Measurements from ENCODE around the gene NELFE. TPM values are rescaled to one million over a fixed set of nuclear protein-coding genes. Genes with fewer than 3 reads are reported as not detected.
"Not testable (repeated sequence)": the region's sequence is repeated elsewhere in the genome, so short reads cannot be mapped to it uniquely, and the experiment has no call there.

The NELFE gene, protein sequence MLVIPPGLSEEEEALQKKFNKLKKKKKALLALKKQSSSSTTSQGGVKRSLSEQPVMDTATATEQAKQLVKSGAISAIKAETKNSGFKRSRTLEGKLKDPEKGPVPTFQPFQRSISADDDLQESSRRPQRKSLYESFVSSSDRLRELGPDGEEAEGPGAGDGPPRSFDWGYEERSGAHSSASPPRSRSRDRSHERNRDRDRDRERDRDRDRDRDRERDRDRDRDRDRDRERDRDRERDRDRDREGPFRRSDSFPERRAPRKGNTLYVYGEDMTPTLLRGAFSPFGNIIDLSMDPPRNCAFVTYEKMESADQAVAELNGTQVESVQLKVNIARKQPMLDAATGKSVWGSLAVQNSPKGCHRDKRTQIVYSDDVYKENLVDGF
- 10 to 100 TPM; 37.2 to 82.0 (median 46.4) TPM for total RNA-seq
- 10 to 100 TPM; 35.4 to 82.0 TPM for polyA plus RNA-seq
- long read RNA-seq, donor 1, transcript NELFE-202 (11 exons, 1,584 nt), result major isoform, 57 of 72 reads
- long read RNA-seq, donor 1, partial matches to known transcripts, result 6 of 72 reads
- long read RNA-seq, donor 1, other reads (novel, unspliced or antisense), result 7 of 72 reads
- long read RNA-seq, donor 2, transcript NELFE-208 (10 exons, 1,543 nt), result minor isoform, 10 of 337 reads
- long read RNA-seq, donor 2, transcript NELFE-202 (11 exons, 1,584 nt), result major isoform, 281 of 337 reads
- long read RNA-seq, donor 2, partial matches to known transcripts, result 11 of 337 reads
- long read RNA-seq, donor 2, other reads (novel, unspliced or antisense), result 34 of 337 reads
- long read RNA-seq, donor 3, transcript NELFE-202 (11 exons, 1,584 nt), result major isoform, 61 of 81 reads
- long read RNA-seq, donor 3, partial matches to known transcripts, result 8 of 81 reads
- long read RNA-seq, donor 3, other reads (novel, unspliced or antisense), result 10 of 81 reads

GRCh38 chr6:31958741-31959739, at the start of gene NELFE, which contains the start of gene SKIC2:
TSS of gene NELFE (minus strand) at chr6:31958971. CDS start at chr6:31958446, 525 bp downstream.
TSS of gene SKIC2 (plus strand) at chr6:31959175. CDS start at chr6:31959193, 18 bp downstream.
- Histone ChIP-seq H3K27me3 (no peaks in the 10 kb centered on the region), H3K4me1 (peaks cover 0 to 23% (median 18%) of the 10 kb centered on the region in 12 donors), H3K9me3 (no peaks in the 10 kb centered on the region), H3K4me3 (peak within 1 kb of the TSS; percentile 70 to 99 (median 87)), H3K27ac (peak within 1 kb of the TSS; percentile 35 to 95 (median 83)), H3K36me3 (peaks cover 0 to 78% (median 73%) of the 10 kb centered on the region in 9 donors)
- intact Hi-C loops (cut with DNase I), result loop anchor here in 9 of 10 donors (1.0 to 10.0 kb wide), 7 partner anchors 12 to 414 kb away; partner anchors contain the start of genes ATP6V1G2 (in 3 of the 9), DDX39B (in 3 of the 9), LY6G5C (in 3 of the 9) and NFKBIL1 (in 3 of the 9)
- 0 to 1% (median 0%) methylated on average over 38 to 59 of the region's 59 CpGs for WGBS, 4 donors
- TF ChIP-seq, protein P1, sequence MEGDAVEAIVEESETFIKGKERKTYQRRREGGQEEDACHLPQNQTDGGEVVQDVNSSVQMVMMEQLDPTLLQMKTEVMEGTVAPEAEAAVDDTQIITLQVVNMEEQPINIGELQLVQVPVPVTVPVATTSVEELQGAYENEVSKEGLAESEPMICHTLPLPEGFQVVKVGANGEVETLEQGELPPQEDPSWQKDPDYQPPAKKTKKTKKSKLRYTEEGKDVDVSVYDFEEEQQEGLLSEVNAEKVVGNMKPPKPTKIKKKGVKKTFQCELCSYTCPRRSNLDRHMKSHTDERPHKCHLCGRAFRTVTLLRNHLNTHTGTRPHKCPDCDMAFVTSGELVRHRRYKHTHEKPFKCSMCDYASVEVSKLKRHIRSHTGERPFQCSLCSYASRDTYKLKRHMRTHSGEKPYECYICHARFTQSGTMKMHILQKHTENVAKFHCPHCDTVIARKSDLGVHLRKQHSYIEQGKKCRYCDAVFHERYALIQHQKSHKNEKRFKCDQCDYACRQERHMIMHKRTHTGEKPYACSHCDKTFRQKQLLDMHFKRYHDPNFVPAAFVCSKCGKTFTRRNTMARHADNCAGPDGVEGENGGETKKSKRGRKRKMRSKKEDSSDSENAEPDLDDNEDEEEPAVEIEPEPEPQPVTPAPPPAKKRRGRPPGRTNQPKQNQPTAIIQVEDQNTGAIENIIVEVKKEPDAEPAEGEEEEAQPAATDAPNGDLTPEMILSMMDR (IDR thresholded peaks at IDR 0.05), result no peak
- TF ChIP-seq POLR2A (IDR thresholded peaks at IDR 0.05), result peak; percentile 18 to 67
- ATAC-seq (peak; percentile 99 to 100 (median 99)), DNase-seq (peak; percentile 98 to 99 (median 99))

- WGBS, 4 donors, result no CpG with 5 or more reads among the region's 24 CpGs
- H3K27ac ChIP-seq; H3K4me3 ChIP-seq; ATAC-seq; DNase-seq; H3K36me3 ChIP-seq; H3K27me3 ChIP-seq; intact Hi-C loops (cut with DNase I); H3K9me3 ChIP-seq; H3K4me1 ChIP-seq: not testable (repeated sequence)
These were observed 49.3 kb upstream of the NELFE start for GRCh38 chr6:32008037-32008436.

DNA sequence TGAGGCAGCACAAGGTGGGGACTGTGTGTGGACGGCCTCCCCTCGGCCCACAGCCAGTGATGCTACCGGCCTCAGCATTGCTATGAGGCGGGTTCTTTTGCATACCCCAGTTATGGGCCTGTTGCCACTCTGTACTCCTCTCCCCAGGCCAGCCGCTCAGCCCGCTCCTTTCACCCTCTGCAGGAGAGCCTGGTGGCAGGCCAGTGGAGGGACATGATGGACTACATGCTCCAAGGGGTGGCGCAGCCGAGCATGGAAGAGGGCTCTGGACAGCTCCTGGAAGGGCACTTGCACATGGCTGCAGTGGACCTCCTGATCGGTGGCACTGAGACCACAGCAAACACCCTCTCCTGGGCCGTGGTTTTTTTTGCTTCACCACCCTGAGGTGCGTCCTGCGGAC, 48.3 kb upstream of the NELFE start:
- H3K27me3 ChIP-seq; ATAC-seq; H3K4me3 ChIP-seq; H3K36me3 ChIP-seq; H3K4me1 ChIP-seq; intact Hi-C loops (cut with DNase I); H3K27ac ChIP-seq; H3K9me3 ChIP-seq: not testable (repeated sequence)
- DNase-seq, result peak in 1 of 5 donors; percentile 18
- 68 to 80% (median 79%) methylated on average over 9 to 12 of the region's 12 CpGs; no CpG with 5 or more reads in 1 of the 4 donors for WGBS, 4 donors

DNA sequence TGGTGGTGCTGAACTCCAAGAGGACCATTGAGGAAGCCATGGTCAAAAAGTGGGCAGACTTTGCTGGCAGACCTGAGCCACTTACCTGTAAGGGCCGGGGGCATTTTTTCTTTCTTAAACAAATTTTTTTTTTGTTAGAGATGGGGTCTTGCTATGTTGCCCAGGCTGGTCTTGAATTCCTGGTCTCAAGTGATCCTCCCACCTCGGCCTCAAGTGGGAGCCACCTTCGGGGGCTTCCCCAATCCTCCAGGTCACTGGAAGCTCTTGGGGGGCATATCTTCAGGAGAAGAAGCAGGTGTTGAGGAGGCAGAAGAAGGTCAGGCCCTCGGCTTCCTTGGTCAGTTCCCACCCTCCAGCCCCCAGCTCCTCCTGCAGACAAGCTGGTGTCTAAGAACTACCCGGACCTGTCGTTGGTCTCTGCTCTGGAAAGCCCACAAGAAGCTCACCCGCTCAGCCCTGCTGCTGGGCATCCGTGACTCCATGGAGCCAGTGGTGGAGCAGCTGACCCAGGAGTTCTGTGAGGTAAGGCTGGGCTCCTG, 47.3 kb upstream of the NELFE start:
- H3K27me3 ChIP-seq; ATAC-seq; H3K9me3 ChIP-seq; H3K4me1 ChIP-seq; H3K36me3 ChIP-seq; H3K4me3 ChIP-seq; H3K27ac ChIP-seq; intact Hi-C loops (cut with DNase I): not testable (repeated sequence)
- peak in 1 of 5 donors; percentile 8 for DNase-seq
- 71 to 80% (median 77%) methylated on average over 8 of the region's 8 CpGs; no CpG with 5 or more reads in 1 of the 4 donors for WGBS, 4 donors

DNA sequence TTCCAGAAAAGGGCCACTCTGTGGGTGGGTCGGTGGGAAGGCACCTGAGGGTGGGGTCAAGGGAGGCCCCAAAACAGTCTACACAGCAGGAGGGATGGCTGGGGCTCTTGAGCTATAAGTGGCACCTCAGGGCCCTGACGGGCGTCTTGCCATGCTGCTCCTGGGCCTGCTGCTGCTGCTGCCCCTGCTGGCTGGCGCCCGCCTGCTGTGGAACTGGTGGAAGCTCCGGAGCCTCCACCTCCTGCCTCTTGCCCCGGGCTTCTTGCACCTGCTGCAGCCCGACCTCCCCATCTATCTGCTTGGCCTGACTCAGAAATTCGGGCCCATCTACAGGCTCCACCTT, 46.7 kb upstream of the NELFE start:
- H3K9me3 ChIP-seq; H3K4me3 ChIP-seq; H3K36me3 ChIP-seq; H3K27ac ChIP-seq; intact Hi-C loops (cut with DNase I); H3K4me1 ChIP-seq; H3K27me3 ChIP-seq: not testable (repeated sequence)
- DNase-seq, result peak in 3 of 5 donors; percentile 24 to 54 (median 30)
- 67 to 72% (median 70%) methylated on average over 4 to 9 of the region's 9 CpGs; no CpG with 5 or more reads in 1 of the 4 donors for WGBS, 4 donors
- peak in 1 of 4 donors; percentile 10 for ATAC-seq

DNA sequence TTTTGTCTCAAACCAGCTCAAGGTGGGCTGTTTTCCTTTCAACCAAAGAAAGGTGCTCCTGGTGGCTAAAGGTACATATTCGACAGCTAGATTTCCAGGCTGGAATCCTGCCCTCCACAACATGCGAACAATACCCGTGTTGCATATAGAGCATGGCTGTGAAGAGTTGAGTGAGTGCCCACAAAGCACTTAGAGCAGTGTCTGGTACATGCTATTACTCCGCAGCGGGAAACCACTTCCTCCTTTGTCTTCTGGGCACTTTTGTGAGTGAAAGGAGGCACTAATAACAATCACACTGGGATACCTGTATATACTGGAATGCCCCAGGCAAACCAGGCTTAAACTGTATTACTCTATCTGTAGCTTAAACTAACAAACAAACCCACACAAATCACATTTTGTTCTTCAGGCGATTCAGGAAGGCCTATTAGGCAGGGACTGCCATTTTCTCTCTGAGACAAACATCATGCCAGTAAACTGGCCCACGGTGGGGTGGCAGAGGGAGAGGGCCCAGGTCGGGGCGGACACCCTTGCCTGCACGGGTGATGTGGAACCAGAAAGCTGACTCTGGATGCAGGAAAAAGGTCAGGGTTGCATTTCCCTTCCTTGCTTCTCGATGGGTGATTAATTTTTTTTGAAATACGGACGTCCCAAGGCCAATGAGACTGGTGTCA, 46.2 kb upstream of the NELFE start:
- DNase-seq; ATAC-seq; H3K4me1 ChIP-seq; intact Hi-C loops (cut with DNase I); H3K27me3 ChIP-seq; H3K9me3 ChIP-seq; H3K36me3 ChIP-seq; H3K27ac ChIP-seq; H3K4me3 ChIP-seq: not testable (repeated sequence)
- WGBS, 4 donors, result 73 to 77% (median 75%) methylated on average over 7 to 10 of the region's 13 CpGs

DNA sequence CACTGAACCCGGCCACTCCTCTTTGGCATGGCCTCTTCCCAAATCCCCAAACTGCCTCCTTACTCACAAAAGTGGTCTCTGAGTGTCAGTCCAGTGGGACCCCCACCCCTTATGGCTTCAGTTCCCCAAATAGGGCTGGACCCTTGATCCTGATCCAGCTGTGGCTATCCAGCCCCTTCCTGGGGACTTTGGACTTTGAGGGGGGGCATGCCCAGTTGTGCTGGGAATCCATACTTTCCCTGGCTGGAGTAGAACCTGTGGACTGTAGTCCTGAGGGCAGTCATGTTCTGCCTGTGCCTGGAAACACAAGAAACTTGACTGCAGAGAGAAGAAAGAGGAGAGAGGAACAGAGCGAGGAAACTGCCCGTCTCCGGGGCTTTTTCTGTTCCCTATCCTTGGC, 45.6 kb upstream of the NELFE start:
- H3K36me3 ChIP-seq; H3K27ac ChIP-seq; H3K4me1 ChIP-seq; H3K9me3 ChIP-seq; DNase-seq; H3K4me3 ChIP-seq; H3K27me3 ChIP-seq; intact Hi-C loops (cut with DNase I); ATAC-seq: not testable (repeated sequence)
- WGBS, 4 donors, result 73 to 92% (median 80%) methylated on average over 3 to 4 of the region's 4 CpGs

GRCh38 chr6:32003301-32003700, 44.5 kb upstream of the NELFE start:
- WGBS, 4 donors, result no CpG with 5 or more reads among the region's 7 CpGs
- H3K36me3 ChIP-seq; H3K27ac ChIP-seq; H3K4me1 ChIP-seq; H3K4me3 ChIP-seq; H3K9me3 ChIP-seq; H3K27me3 ChIP-seq; intact Hi-C loops (cut with DNase I); DNase-seq: not testable (repeated sequence)
- peak in 2 of 4 donors; percentile 2 to 5 for ATAC-seq

All from heart left ventricle (tissue), 16 donors.